Suppressor macrophage treated with lipopolysaccharide for 4 hours (primary cell): Measurements from ENCODE around the gene CSK.

ENCODE experiments used
- DNase-seq: peaks from one replicate; pipeline ENCODE4 v3.0.0-alpha.2; 2020

Gene CSK

DNA sequence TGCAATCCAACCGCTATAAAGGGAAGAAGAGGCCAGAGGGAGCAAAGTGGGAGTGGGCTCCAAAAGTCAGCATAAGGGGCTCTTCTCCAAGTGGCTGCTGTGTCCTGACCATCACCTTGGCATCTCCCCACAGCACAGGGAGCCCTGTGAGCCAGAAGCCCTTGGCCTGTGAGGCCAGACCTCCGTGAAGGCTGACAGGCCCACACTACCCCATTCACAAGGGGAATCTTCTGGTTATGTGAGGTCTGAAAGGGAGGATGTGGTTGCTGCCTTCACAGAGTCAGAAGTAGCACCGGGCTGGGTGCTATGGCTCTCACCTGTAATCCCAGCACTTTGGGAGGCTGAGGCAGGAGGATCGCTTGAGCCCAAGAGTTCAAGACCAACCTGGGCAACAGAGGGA, 63.7 kb downstream of the CSK start:
- DNase-seq, result no peak

DNA sequence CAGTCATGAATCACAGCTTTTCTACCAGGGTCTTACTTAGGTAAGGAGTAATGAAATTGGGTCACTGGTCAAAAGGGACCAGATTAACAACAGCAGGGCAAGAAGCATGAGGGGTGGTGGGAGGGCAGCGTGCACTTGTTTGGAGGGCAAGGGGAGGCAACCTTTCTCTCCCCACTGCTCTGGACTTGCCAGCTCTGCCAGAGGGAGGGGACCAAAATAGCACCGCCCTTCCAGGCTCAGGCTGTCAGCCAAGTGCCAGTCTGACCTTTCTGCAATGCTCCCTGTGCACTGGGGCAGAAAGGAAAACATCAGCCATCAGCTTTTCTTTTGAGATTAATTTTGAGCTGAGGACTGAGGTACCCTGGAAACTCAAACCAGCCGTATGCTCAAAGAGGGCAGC, 65.6 kb downstream of the CSK start:
- no peak for DNase-seq

DNA sequence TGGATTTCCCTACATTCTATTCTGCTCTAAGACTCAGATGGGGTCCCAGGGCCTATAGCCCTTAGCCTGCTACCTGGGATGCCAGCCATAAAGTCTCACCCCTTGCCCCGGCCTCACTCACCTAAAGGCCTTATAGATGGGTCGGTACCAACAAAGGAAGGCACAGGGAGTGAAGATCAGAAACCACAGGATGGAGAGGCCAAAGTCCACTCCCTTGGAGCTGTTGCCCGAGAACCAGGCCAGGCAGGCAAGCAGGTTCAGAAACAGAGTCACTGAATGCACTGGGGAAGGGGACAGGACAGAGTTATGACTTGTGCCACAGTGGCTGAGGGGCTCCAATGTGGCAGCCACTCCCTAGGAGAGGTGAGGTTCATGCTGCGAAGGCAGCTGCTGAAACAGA, 68.5 kb downstream of the CSK start:
- DNase-seq, result no peak

DNA sequence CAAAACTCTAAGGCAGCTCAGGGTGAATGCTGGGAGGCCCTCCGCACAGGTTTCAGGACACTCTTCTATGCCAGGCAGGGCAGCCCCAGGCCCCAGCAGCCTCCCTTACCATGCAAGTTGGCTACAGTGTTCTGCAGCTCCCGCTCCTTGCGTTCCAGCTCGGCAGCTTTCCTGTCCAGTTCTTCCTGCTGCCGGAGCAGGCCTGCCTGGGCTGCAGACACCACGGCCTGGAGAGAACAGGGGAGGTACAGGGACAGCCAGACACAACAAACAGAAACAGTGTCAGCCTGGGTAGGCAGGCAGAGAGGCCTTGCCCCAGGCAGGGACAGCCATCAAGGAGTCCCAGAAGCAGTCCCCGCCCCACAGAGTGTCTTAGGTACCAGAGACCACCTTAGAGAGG, 70.1 kb downstream of the CSK start:
- DNase-seq, result no peak
